Keratinocyte (primary cell): ENCODE measurements around the gene CDKN2AIP. TPM values are rescaled to one million over a fixed set of nuclear protein-coding genes. Genes with fewer than 3 reads are reported as not detected.

ENCODE experiments used
- DNase-seq: peaks from one replicate; pipeline ENCODE4 v3.0.0-alpha.2; 2011; ENCODE audit warnings: low read depth, missing footprints, low spot score
- FAIRE-seq: peaks from 2 replicates; lab custom pipeline; 2011; peaks lifted over from hg19 to GRCh38; lab: Jason Lieb, UNC
- H2AFZ ChIP-seq: 2 replicates; pipeline ENCODE4 v1.6.0; 2012; ENCODE audit warnings: low read length, control low read depth, inconsistent platforms; ENCODE audit not compliant: control insufficient read depth
- H3K27ac ChIP-seq: 2 replicates; pipeline ENCODE4 v1.5.1; 2011; ENCODE audit warnings: low read length; ENCODE audit not compliant: control insufficient read depth, insufficient read depth
- H3K27me3 ChIP-seq: 3 replicates; pipeline ENCODE4 v1.6.0; 2011; ENCODE audit warnings: low read length; ENCODE audit not compliant: control insufficient read depth, insufficient read depth; ENCODE audit errors: extremely low read depth
- H3K36me3 ChIP-seq, 2 experiments: 2 replicates in 1 of 2; 3 replicates in 1 of 2; pipeline ENCODE4 v1.5.1; 2011; ENCODE audit warnings: low read length in 2 of 2, mild to moderate bottlenecking in 1 of 2; ENCODE audit not compliant: control insufficient read depth in 2 of 2, insufficient read depth in 2 of 2; ENCODE audit errors: extremely low read depth in 1 of 2
- H3K4me1 ChIP-seq: 3 replicates; pipeline ENCODE4 v1.5.1; 2011; ENCODE audit warnings: low read length; ENCODE audit not compliant: control insufficient read depth, insufficient read depth; ENCODE audit errors: extremely low read depth
- H3K4me2 ChIP-seq: 3 replicates; pipeline ENCODE4 v1.6.0; 2011; ENCODE audit warnings: low read depth, low read length; ENCODE audit not compliant: control insufficient read depth, insufficient read depth; ENCODE audit errors: extremely low read depth
- H3K4me3 ChIP-seq, 3 experiments: fragments of 200-600 bp in 1 of 3; sonication (generic) in 1 of 3; 2 replicates in 2 of 3; 3 replicates in 1 of 3; pipeline ENCODE4 v1.5.1; 2011 to 2016; ENCODE audit warnings: low read length in 3 of 3, mild to moderate bottlenecking in 3 of 3, control low read depth in 2 of 3, inconsistent platforms in 1 of 3, low read depth in 1 of 3, mixed read lengths in 1 of 3, mixed run types in 1 of 3, moderate library complexity in 1 of 3; ENCODE audit not compliant: control insufficient read depth in 2 of 3, insufficient read depth in 2 of 3; ENCODE audit errors: extremely low read depth in 1 of 3
- H3K79me2 ChIP-seq: 2 replicates; pipeline ENCODE4 v1.6.0; 2012; ENCODE audit warnings: low read length; ENCODE audit not compliant: control insufficient read depth, insufficient read depth
- H3K9ac ChIP-seq: 3 replicates; pipeline ENCODE4 v1.6.0; 2011; ENCODE audit warnings: low read length; ENCODE audit not compliant: control insufficient read depth, insufficient read depth; ENCODE audit errors: extremely low read depth
- H3K9me1 ChIP-seq: 3 replicates; pipeline ENCODE4 v1.6.0; 2011; ENCODE audit warnings: low read length; ENCODE audit not compliant: control insufficient read depth, insufficient read depth; ENCODE audit errors: extremely low read depth
- H3K9me3 ChIP-seq: 2 replicates; pipeline ENCODE4 v1.5.1; 2012; ENCODE audit warnings: low read depth, low read length; ENCODE audit not compliant: control insufficient read depth
- H4K20me1 ChIP-seq: 3 replicates; pipeline ENCODE4 v1.6.0; 2011; ENCODE audit warnings: low read length; ENCODE audit not compliant: control insufficient read depth, insufficient read depth; ENCODE audit errors: extremely low read depth
- EZH2 ChIP-seq: IDR thresholded peaks from one replicate; pipeline ENCODE4 v1.6.1; 2012; ENCODE audit warnings: inconsistent platforms, mild to moderate bottlenecking, low read length, moderate library complexity
- dilution Hi-C: fragments of 300-500 bp; cut with MboI; formaldehyde crosslinking; loops from one replicate; pipeline ENCODE4 v1.7.0; 2020; ENCODE audit warnings: low sequenced_read_pairs; ENCODE audit not compliant: extremely low pct_ligation_motif_present
- polyA plus RNA-seq, 5 experiments: library from polyadenylated mRNA; depleted of rRNA in 3 of 5; stranded (reverse) in 3 of 5; stranded (forward) in 1 of 5; unstranded in 1 of 5; fragments of >200 nt; gene quantifications; 1 replicate in 1 of 5; 2 replicates in 3 of 5; 3 replicates in 1 of 5; pipeline versions ENCODE4 v1.2.1 to v1.2.3, GENCODE V29; 2011 to 2012; ENCODE audit warnings: missing spikeins in 2 of 5, low read depth in 1 of 5, low replicate concordance in 1 of 5
- TF ChIP-seq, protein P1 (sequence below), 3 experiments: IDR thresholded peaks in 1 of 3; conservative IDR thresholded peaks in 1 of 3; optimal IDR thresholded peaks in 1 of 3; 2 replicates in 2 of 3; 3 replicates in 1 of 3; pipeline versions ENCODE3 to v1.5.1; 2011; ENCODE audit warnings: low read length in 3 of 3, mild to moderate bottlenecking in 3 of 3, moderate library complexity in 2 of 3, control low read depth in 1 of 3, inconsistent platforms in 1 of 3; ENCODE audit not compliant: insufficient read depth in 2 of 3; ENCODE audit errors: extremely low read depth in 1 of 3

CDKN2AIP gene
- polyA plus RNA-seq, 1 donor (not counting 4 experiments of a cell fraction or from before 2014, with no cell fraction given): 13.6 TPM

DNA sequence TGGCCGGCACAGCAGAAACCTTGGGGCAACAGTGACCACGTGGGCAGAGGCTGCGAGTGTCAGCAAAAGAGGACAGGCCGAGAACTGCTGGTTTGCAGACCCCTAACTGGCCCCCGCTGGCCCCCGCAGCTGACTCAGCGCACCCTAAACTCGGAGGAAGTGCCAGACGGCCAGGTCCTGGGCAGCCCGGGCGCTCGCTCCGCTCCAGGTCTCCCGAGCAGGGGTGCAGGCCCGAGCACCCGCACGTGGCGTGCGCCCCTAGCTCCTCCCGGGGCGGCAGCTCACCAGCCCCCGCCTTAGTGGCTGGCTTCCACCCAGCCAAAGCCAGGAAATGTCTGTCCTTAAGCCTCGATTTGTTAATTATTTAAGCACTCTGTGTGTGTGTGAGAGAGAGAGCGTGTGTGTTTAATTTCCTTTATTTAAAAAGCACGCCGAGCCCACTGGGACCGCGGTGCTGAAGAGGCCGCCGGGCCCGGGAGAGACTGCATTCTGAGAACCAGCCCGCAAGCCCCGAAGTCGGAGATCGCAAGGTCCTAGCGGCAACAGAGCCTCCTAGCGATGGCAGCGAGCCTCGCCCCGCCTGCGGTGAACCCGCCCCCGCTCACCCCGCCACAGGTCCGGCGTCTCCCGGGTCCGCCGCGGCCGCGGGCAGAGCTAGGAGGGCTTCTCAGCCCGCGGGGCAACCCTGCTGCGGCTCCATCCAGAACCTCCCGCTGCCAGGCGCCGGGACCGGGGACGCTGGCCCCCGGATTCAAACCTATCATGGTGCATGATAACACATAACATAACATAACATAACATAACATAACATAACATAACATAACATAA, 45.9 kb upstream of the CDKN2AIP start:
- H4K20me1 ChIP-seq: no peaks in the 10 kb centered on the region
- TF ChIP-seq, protein P1, sequence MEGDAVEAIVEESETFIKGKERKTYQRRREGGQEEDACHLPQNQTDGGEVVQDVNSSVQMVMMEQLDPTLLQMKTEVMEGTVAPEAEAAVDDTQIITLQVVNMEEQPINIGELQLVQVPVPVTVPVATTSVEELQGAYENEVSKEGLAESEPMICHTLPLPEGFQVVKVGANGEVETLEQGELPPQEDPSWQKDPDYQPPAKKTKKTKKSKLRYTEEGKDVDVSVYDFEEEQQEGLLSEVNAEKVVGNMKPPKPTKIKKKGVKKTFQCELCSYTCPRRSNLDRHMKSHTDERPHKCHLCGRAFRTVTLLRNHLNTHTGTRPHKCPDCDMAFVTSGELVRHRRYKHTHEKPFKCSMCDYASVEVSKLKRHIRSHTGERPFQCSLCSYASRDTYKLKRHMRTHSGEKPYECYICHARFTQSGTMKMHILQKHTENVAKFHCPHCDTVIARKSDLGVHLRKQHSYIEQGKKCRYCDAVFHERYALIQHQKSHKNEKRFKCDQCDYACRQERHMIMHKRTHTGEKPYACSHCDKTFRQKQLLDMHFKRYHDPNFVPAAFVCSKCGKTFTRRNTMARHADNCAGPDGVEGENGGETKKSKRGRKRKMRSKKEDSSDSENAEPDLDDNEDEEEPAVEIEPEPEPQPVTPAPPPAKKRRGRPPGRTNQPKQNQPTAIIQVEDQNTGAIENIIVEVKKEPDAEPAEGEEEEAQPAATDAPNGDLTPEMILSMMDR (optimal IDR thresholded peaks at IDR 0.05 in 1 of 3, IDR thresholded peaks at IDR 0.05 in 1 of 3, conservative IDR thresholded peaks at IDR 0.05 in 1 of 3; ENCODE audit: extremely low read depth in 1 of 3, insufficient read depth in 2 of 3, low read length in 3 of 3): peak; percentile 53 to 94 (median 81)
- TF ChIP-seq EZH2: no peak
- H3K4me3 ChIP-seq: peak overlapping the region; percentile 26 to 79 (median 73)
- peak overlapping the region; percentile 45 for H3K27ac ChIP-seq
- DNase-seq (no peak), FAIRE-seq (peak; percentile 56)
- H3K4me2 ChIP-seq: peak overlapping the region; percentile 94
- dilution Hi-C loops: no loop called here
- H3K9me3 ChIP-seq: no peaks in the 10 kb centered on the region
- H3K4me1 ChIP-seq: peaks cover 10% of the 10 kb centered on the region
- H3K9me1 ChIP-seq: no peaks in the 10 kb centered on the region
- H3K9ac ChIP-seq: peak overlapping the region; percentile 76
- H2AFZ ChIP-seq: peak overlapping the region; percentile 94
- H3K36me3 ChIP-seq: no peaks in the 10 kb centered on the region
- no peaks in the 10 kb centered on the region for H3K79me2 ChIP-seq
- H3K27me3 ChIP-seq: no peaks in the 10 kb centered on the region

DNA sequence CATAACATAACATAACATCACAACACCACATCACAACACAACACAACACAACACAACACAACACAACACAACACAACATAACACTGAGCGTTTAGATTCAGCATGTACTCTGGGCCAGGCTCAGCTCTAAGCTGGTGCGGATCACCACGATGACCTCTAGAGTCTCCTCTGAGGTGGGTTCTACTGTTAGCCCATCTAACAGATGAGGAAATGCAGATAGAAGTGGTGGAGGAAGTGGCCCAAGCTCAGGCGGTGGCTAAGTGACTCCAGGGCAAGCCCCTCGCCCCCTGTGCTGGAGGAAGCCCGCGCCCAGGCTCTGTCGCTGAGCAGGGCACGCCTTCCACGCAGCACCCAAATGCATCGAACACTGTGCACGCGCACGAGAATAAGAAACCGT, 45.3 kb upstream of the CDKN2AIP start:
- Histone ChIP-seq H3K27me3 (no peaks in the 10 kb centered on the region), H2AFZ (peak overlapping the region; percentile 94), H3K9me1 (no peaks in the 10 kb centered on the region), H3K4me2 (peak overlapping the region; percentile 94), H3K9me3 (no peaks in the 10 kb centered on the region), H3K4me1 (peaks cover 10% of the 10 kb centered on the region), H3K9ac (peak overlapping the region; percentile 76), H3K36me3 (no peaks in the 10 kb centered on the region), H4K20me1 (no peaks in the 10 kb centered on the region), H3K4me3 (peak overlapping the region in 2 of 3 experiments; percentile 73 to 79), H3K79me2 (no peaks in the 10 kb centered on the region), H3K27ac (no peak overlapping the region)
- FAIRE-seq (no peak), DNase-seq (no peak)
- TF ChIP-seq, protein P1 (optimal IDR thresholded peaks at IDR 0.05 in 1 of 3, IDR thresholded peaks at IDR 0.05 in 1 of 3, conservative IDR thresholded peaks at IDR 0.05 in 1 of 3; ENCODE audit: extremely low read depth in 1 of 3, insufficient read depth in 2 of 3, low read length in 3 of 3): no peak
- no peak for TF ChIP-seq EZH2
- dilution Hi-C loops: no loop called here
